B cell (primary cell): ENCODE measurements around the gene PNLIPRP2. TPM values are rescaled to one million over a fixed set of nuclear protein-coding genes. Genes with fewer than 3 reads are reported as not detected.

ENCODE experiments used
- ATAC-seq: fragments of 200-7000 bp; cut with Tn5 transposase; one replicate; pipeline ENCODE4 v1.10.0; 2021; ENCODE audit warnings: low read depth, mild to moderate bottlenecking, moderate number of reproducible peaks, moderate library complexity
- CTCF ChIA-PET: fragments of 350-600 bp; sonication (Branson Sonifier 250); formaldehyde crosslinking; loops from one replicate; lab custom pipeline; 2021; ENCODE audit warnings: antibody characterized with exemption, inconsistent platforms; lab: Charles Lee
- POLR2A ChIA-PET: fragments of 350-600 bp; sonication (Branson Sonifier 250); formaldehyde crosslinking; loops from one replicate; lab custom pipeline; 2021; ENCODE audit warnings: antibody characterized with exemption; lab: Charles Lee
- DNase-seq: peaks from one replicate; pipeline ENCODE4 v3.0.0; 2013
- H2AFZ ChIP-seq: 2 replicates; pipeline ENCODE4 v1.6.1; 2012; ENCODE audit warnings: mild to moderate bottlenecking, low read depth, low read length; ENCODE audit not compliant: insufficient read depth, poor library complexity, severe bottlenecking
- H3K27ac ChIP-seq, 2 donors: 1 replicate in 1 of 2; 2 replicates in 1 of 2; pipeline ENCODE4 v1.5.1; 2012 to 2013; ENCODE audit warnings: low read length in 2 of 2, mild to moderate bottlenecking in 2 of 2, moderate library complexity in 1 of 2
- H3K27me3 ChIP-seq, 4 experiments: fragments of 200-600 bp in 1 of 4; sonication (generic) in 1 of 4; replicated peaks in 1 of 4; 1 replicate in 2 of 4; 2 replicates in 2 of 4; pipeline versions ENCODE4 v1.6.1 to v1.7.0; 2013 to 2016; ENCODE audit warnings: low read length in 3 of 4, mild to moderate bottlenecking in 2 of 4, mixed read lengths in 1 of 4, moderate library complexity in 1 of 4; ENCODE audit not compliant: insufficient read depth in 4 of 4, control insufficient read depth in 3 of 4; ENCODE audit errors: control extremely low read depth in 1 of 4
- H3K36me3 ChIP-seq, 2 experiments: replicated peaks in 1 of 2; 1 replicate in 1 of 2; 2 replicates in 1 of 2; pipeline versions ENCODE4 v1.6.1 to v1.7.1; 2013; ENCODE audit warnings: low read length in 1 of 2; ENCODE audit not compliant: insufficient read depth in 2 of 2, control insufficient read depth in 1 of 2; ENCODE audit errors: control extremely low read depth in 1 of 2, extremely low read depth in 1 of 2
- H3K4me1 ChIP-seq, 2 donors: fragments of 200-600 bp in 1 of 2; sonication (generic) in 1 of 2; 1 replicate in 1 of 2; 2 replicates in 1 of 2; pipeline versions ENCODE4 v1.5.1 to v1.6.1; 2013 to 2017; ENCODE audit warnings: low read length in 2 of 2; ENCODE audit not compliant: control insufficient read depth in 2 of 2, insufficient read depth in 2 of 2
- H3K4me2 ChIP-seq: replicated peaks from 2 replicates; pipeline ENCODE3; 2012; ENCODE audit warnings: mild to moderate bottlenecking, low read depth, low read length; ENCODE audit not compliant: poor library complexity, severe bottlenecking
- H3K4me3 ChIP-seq, 5 experiments: fragments of 200-600 bp in 1 of 5; sonication (generic) in 1 of 5; 1 replicate in 3 of 5; 2 replicates in 2 of 5; pipeline versions ENCODE4 v1.5.1 to v1.7.0; 2011 to 2016; ENCODE audit warnings: low read length in 4 of 5, mild to moderate bottlenecking in 4 of 5, low read depth in 2 of 5, control low read depth in 1 of 5, moderate library complexity in 1 of 5; ENCODE audit not compliant: insufficient read depth in 1 of 5; ENCODE audit errors: control extremely low read depth in 1 of 5, extremely low read depth in 1 of 5
- H3K79me2 ChIP-seq: fragments of 200-600 bp; sonication (generic); one replicate; pipeline ENCODE4 v1.6.0; 2016; ENCODE audit warnings: low read length; ENCODE audit not compliant: control insufficient read depth, insufficient read depth
- H3K9ac ChIP-seq: fragments of 200-600 bp; sonication (generic); 2 replicates; pipeline ENCODE4 v1.6.1; 2017; ENCODE audit warnings: mild to moderate bottlenecking, low read length, moderate library complexity
- H3K9me3 ChIP-seq, 3 donors: one replicate each; pipeline versions ENCODE4 v1.6.1 to v1.7.1; 2013; ENCODE audit warnings: low read length in 2 of 3; ENCODE audit not compliant: control insufficient read depth in 2 of 3, insufficient read depth in 1 of 3; ENCODE audit errors: control extremely low read depth in 1 of 3
- H4K20me1 ChIP-seq: 2 replicates; pipeline ENCODE4 v1.6.0; 2012; ENCODE audit warnings: mild to moderate bottlenecking, low read length; ENCODE audit not compliant: insufficient read depth, control insufficient read depth, poor library complexity, severe bottlenecking
- H3K27ac Mint-ChIP-seq: one replicate; pipeline ENCODE4 v1.8.0; 2021; ENCODE audit warnings: mixed read lengths
- H3K27me3 Mint-ChIP-seq: one replicate; pipeline ENCODE4 v1.8.0; 2021; ENCODE audit warnings: mixed read lengths
- H3K4me1 Mint-ChIP-seq: one replicate; pipeline ENCODE4 v1.8.0; 2021; ENCODE audit warnings: mixed read lengths
- H3K4me3 Mint-ChIP-seq: one replicate; pipeline ENCODE4 v1.8.0; 2021; ENCODE audit warnings: mixed read lengths
- H3K9me3 Mint-ChIP-seq: one replicate; pipeline ENCODE4 v1.8.0; 2022; ENCODE audit warnings: mixed read lengths; ENCODE audit not compliant: insufficient read depth
- CTCF ChIP-seq: fragments of 200-600 bp; IDR thresholded peaks from one replicate; pipeline ENCODE4 v1.8.0; 2022; ENCODE audit warnings: antibody characterized with exemption, mild to moderate bottlenecking
- EZH2 ChIP-seq: IDR thresholded peaks from 2 replicates; pipeline ENCODE4 v1.6.1; 2012; ENCODE audit warnings: borderline replicate concordance, low read depth, mild to moderate bottlenecking, moderate library complexity, low read length; ENCODE audit not compliant: insufficient read depth, poor library complexity, severe bottlenecking
- WGBS: methylation state at CpG from one replicate; pipeline ENCODE4 v1.1.5; 2013; ENCODE audit warnings: missing lambda C conversion rate; ENCODE audit not compliant: insufficient coverage; 5-methylcytosine and 5-hydroxymethylcytosine counted together
- intact Hi-C: fragments of 100-400 bp; cut with micrococcal nuclease; formaldehyde crosslinking; loops from one replicate; pipeline ENCODE4 v1.10.0; 2022
- polyA plus RNA-seq: library from polyadenylated mRNA; depleted of rRNA; stranded (reverse); fragments of >200 nt; gene quantifications from 2 replicates; pipeline ENCODE4 v1.2.3, GENCODE V29; 2012
- total RNA-seq, 2 donors: library from RNA; stranded (reverse); fragments of 120-200 nt in 1 of 2; gene quantifications; 1 replicate in 1 of 2; 2 replicates in 1 of 2; pipeline versions ENCODE4 v1.2.3 to v1.2.4, GENCODE V29; 2013 to 2022

Gene PNLIPRP2
- total and polyA plus RNA-seq, 2 donors (not counting 1 experiment from before 2014, with no cell fraction given) = not detected

GRCh38 chr10:116612107-116612769 lies 8.5 kb upstream of the PNLIPRP2 start:
- H3K4me3 Mint-ChIP-seq = no peak overlapping the region
- intact Hi-C loops = no loop called here

More at GRCh38 chr10:116612107-116612769, 8.5 kb upstream of the PNLIPRP2 start:
- Histone ChIP-seq H2AFZ (no peak overlapping the region), H3K27ac (no peak overlapping the region), H3K79me2 (no peaks in the 10 kb centered on the region), H4K20me1 (no peaks in the 10 kb centered on the region), H3K36me3 (no peaks in the 10 kb centered on the region), H3K4me2 (no peak overlapping the region), H3K9me3 (peaks cover 0 to 16% (median 0%) of the 10 kb centered on the region in 3 donors), H3K9ac (no peak overlapping the region), H3K4me1 (no peaks in the 10 kb centered on the region), H3K27me3 (peaks cover 0 to 16% (median 2%) of the 10 kb centered on the region in 4 experiments), H3K4me3 (no peak overlapping the region)
- no peak overlapping the region for H3K27ac Mint-ChIP-seq
- H3K27me3 Mint-ChIP-seq = peaks cover 9% of the 10 kb centered on the region
- no peaks in the 10 kb centered on the region for H3K4me1 Mint-ChIP-seq
- TF ChIP-seq CTCF (no peak), EZH2 (no peak)
- ATAC-seq (no peak), DNase-seq (no peak)
- POLR2A ChIA-PET = no interaction called here
- CTCF ChIA-PET = no interaction called here
- WGBS = 88% methylated on average over 5 of the region's 8 CpGs
- H3K9me3 Mint-ChIP-seq = no peaks in the 10 kb centered on the region
